ENCODE measurements around the gene OR51A7. TPM values are rescaled to one million over a fixed set of nuclear protein-coding genes. Genes with fewer than 3 reads are reported as not detected.

Gene OR51A7
- total RNA-seq, 2 experiments from 2014 or later = not detected

GRCh38 chr11:4863876-4864275 lies 39.7 kb upstream of the OR51A7 start:
- Histone ChIP-seq H3K27me3 (ENCODE audit: control insufficient read depth in 1 of 2, insufficient read depth in 2 of 2, low read length in 2 of 2) (no peaks in the 10 kb centered on the region), H3K27ac (ENCODE audit: low read depth in 1 of 2, low read length in 2 of 2) (no peak overlapping the region), H3K36me3 (ENCODE audit: insufficient read depth, low read length) (no peaks in the 10 kb centered on the region), H3K4me3 (ENCODE audit: low read length) (no peak overlapping the region), H3K9me3 (ENCODE audit: control insufficient read depth in 1 of 2, insufficient read depth in 1 of 2, low read length in 2 of 2) (no peaks in the 10 kb centered on the region), H3K4me1 (ENCODE audit: insufficient read depth, low read length) (no peaks in the 10 kb centered on the region)
- H3K27me3 Mint-ChIP-seq = peaks cover 10% of the 10 kb centered on the region
- H3K4me3 Mint-ChIP-seq = no peak overlapping the region
- no peak overlapping the region for H3K27ac Mint-ChIP-seq
- DNase-seq (no peak), ATAC-seq (ENCODE audit: poor library complexity) (no peak)
- CTCF ChIA-PET = no interaction called here
- POLR2A ChIA-PET = no interaction called here
- no peak for TF ChIP-seq CTCF (IDR thresholded peaks at IDR 0.05)
- no peaks in the 10 kb centered on the region for H3K4me1 Mint-ChIP-seq (ENCODE audit: low read depth)
- H3K9me3 Mint-ChIP-seq = peaks cover 3% of the 10 kb centered on the region
- H3K36me3 Mint-ChIP-seq (ENCODE audit: low read depth) = no peaks in the 10 kb centered on the region
- intact Hi-C loops (cut with DNase I, micrococcal nuclease) = no loop called here

GRCh38 chr11:4865855-4866254 lies 37.7 kb upstream of the OR51A7 start:
- H3K4me1 Mint-ChIP-seq (ENCODE audit: low read depth) = no peaks in the 10 kb centered on the region
- no peak overlapping the region for H3K27ac ChIP-seq (ENCODE audit: low read depth in 1 of 2, low read length in 2 of 2)
- H3K9me3 Mint-ChIP-seq = peaks cover 3% of the 10 kb centered on the region
- H3K4me1 ChIP-seq (ENCODE audit: insufficient read depth, low read length) = no peaks in the 10 kb centered on the region
- no peaks in the 10 kb centered on the region for H3K36me3 Mint-ChIP-seq (ENCODE audit: low read depth)
- no peaks in the 10 kb centered on the region for H3K36me3 ChIP-seq (ENCODE audit: insufficient read depth, low read length)
- H3K4me3 Mint-ChIP-seq = no peak overlapping the region
- no peaks in the 10 kb centered on the region for H3K9me3 ChIP-seq (ENCODE audit: control insufficient read depth in 1 of 2, insufficient read depth in 1 of 2, low read length in 2 of 2)
- no peak overlapping the region for H3K27ac Mint-ChIP-seq
- H3K27me3 ChIP-seq (ENCODE audit: control insufficient read depth in 1 of 2, insufficient read depth in 2 of 2, low read length in 2 of 2) = no peaks in the 10 kb centered on the region
- no peak for ATAC-seq (ENCODE audit: poor library complexity)
- intact Hi-C loops (cut with DNase I, micrococcal nuclease) = no loop called here
- DNase-seq = no peak
- peaks cover 10% of the 10 kb centered on the region for H3K27me3 Mint-ChIP-seq
- POLR2A ChIA-PET = no interaction called here
- CTCF ChIA-PET = no interaction called here
- no peak for TF ChIP-seq CTCF (IDR thresholded peaks at IDR 0.05)
- H3K4me3 ChIP-seq (ENCODE audit: low read length) = no peak overlapping the region

- Mint-ChIP-seq H3K27me3 (peaks cover 6% of the 10 kb centered on the region), H3K4me3 (no peak overlapping the region), H3K27ac (no peak overlapping the region), H3K36me3 (ENCODE audit: low read depth) (no peaks in the 10 kb centered on the region), H3K9me3 (no peaks in the 10 kb centered on the region), H3K4me1 (ENCODE audit: low read depth) (no peaks in the 10 kb centered on the region)
- Histone ChIP-seq H3K27me3 (ENCODE audit: control insufficient read depth in 1 of 2, insufficient read depth in 2 of 2, low read length in 2 of 2) (no peaks in the 10 kb centered on the region), H3K4me3 (ENCODE audit: low read length) (no peak overlapping the region), H3K4me1 (ENCODE audit: insufficient read depth, low read length) (no peaks in the 10 kb centered on the region), H3K36me3 (ENCODE audit: insufficient read depth, low read length) (no peaks in the 10 kb centered on the region), H3K27ac (ENCODE audit: low read depth in 1 of 2, low read length in 2 of 2) (no peak overlapping the region), H3K9me3 (ENCODE audit: control insufficient read depth in 1 of 2, insufficient read depth in 1 of 2, low read length in 2 of 2) (no peaks in the 10 kb centered on the region)
- DNase-seq (no peak), ATAC-seq (ENCODE audit: poor library complexity) (no peak)
- ChIA-PET CTCF (no interaction called here), POLR2A (interaction anchor here (0.6 kb wide), 1 partner anchor 14 kb away, joined by 3 read pairs; no protein-coding TSS in a partner anchor)
- intact Hi-C loops (cut with DNase I, micrococcal nuclease) = no loop called here
- no peak for TF ChIP-seq CTCF (IDR thresholded peaks at IDR 0.05)
Measured at GRCh38 chr11:4881188-4881587, 22.4 kb upstream of the OR51A7 start.

Data from CD4-positive, alpha-beta T cell (primary cell).